RKO (cell line): ENCODE results near the gene MISP.
"Not testable (repeated sequence)": the region's sequence is repeated elsewhere in the genome, so short reads cannot be mapped to it uniquely, and the experiment has no call there.

Source experiments
- DNase-seq: peaks from one replicate; pipeline ENCODE4 v3.0.0-alpha.2; 2016; ENCODE audit warnings: low spot score

MISP gene

GRCh38 chr19:750640-751423, at the start of gene MISP:
MISP (plus strand) TSS chr19:751112; CDS start chr19:756947, 5,835 bp downstream.
- no peak for DNase-seq

GRCh38 chr19:702847-703246, 48.1 kb upstream of the MISP start:
- DNase-seq = not testable (repeated sequence)

GRCh38 chr19:703329-703650, 47.6 kb upstream of the MISP start:
- no peak for DNase-seq

GRCh38 chr19:703651-704446, 47.1 kb upstream of the MISP start:
- peak; percentile 70 for DNase-seq

GRCh38 chr19:704447-704741, 46.5 kb upstream of the MISP start:
- no peak for DNase-seq

- no peak for DNase-seq
Measured at GRCh38 chr19:708154-709143, 42.5 kb upstream of the MISP start, which contains the start of gene PALM. PALM (plus strand) TSS chr19:708935; CDS start chr19:709147, 212 bp downstream.

- DNase-seq = no peak
Measured at GRCh38 chr19:709196-709964, 41.5 kb upstream of the MISP start.

- no peak for DNase-seq
Measured at GRCh38 chr19:709965-710571, 40.8 kb upstream of the MISP start.

DNA sequence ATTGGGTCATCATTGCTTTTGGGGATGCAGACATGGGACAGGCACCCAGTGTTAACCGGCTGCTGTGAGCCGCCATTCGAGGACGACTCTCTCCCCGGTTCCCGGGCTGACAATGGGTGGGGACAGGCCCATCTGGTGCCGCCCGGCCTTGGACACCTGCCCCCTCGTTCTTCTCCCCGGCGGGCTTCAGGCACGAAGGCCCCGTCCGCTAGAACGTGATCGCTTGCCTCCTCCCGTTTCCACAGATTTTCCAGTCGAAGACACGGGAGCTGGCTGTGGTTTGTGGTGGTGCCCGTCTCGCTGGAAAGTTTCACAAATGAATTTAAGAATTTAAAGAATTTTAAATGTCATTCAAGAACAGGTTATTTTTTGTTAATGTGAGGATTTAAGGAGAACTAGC, 40.1 kb upstream of the MISP start:
- DNase-seq = no peak

DNA sequence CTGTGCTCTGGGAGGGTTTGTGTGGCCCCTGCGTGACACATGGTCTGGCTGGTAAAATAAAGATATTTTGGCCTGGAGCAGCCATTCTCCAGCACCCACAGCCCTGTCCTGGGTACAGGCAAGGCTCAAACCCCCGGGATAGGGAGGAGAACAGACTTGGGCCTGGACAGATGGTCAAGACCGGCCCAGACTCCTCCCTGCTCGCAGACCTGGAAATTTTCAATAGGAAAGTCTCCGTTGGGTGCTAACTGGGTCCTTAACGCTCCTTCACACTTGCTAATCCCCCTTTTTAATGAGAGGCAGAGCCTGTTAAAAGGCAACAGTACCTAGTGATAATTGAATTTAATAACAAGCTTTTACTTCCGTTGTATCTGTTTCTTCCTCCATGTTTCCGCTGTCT, 39.7 kb upstream of the MISP start:
- DNase-seq = no peak

GRCh38 chr19:715347-715746, 35.6 kb upstream of the MISP start:
- no peak for DNase-seq

GRCh38 chr19:718251-718951, 32.5 kb upstream of the MISP start:
- no peak for DNase-seq

- DNase-seq = no peak
Measured at GRCh38 chr19:718991-719512, 31.9 kb upstream of the MISP start.

DNA sequence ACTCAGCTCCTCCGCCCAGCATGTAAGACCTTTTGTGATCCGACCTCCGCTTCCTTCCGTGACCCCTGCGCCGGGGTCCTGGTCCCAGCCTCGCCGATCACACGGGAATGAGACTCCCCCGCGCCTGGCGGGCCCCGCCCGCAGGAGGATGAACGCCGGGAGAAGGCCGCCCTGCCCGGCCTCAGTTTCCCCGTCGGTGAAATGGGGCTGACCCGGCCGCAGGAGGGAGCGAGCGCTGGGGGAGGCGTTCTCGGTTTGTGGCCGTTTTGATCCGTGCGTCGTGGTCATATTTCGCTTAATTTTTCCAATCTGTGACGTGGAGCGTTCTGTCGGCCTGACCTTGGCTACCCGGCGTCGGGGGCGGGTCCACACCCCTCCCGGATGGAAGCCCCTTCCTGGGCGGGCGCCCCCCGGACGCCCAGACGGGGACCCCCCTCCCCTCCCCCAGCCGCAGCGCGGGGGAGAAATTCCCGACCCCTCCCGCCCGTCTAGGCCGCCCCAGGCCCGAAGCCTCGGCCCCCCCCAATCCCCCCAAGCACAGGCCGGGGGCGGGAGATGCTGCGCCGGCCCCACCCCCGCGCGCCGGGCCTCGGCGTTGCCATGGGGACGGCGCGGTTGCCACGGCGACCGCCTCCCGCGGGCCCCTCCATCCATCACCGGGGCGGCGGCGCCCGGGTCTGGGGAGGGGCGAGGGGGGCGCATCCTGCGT, 31.1 kb upstream of the MISP start:
- DNase-seq = no peak

- DNase-seq = no peak
Measured at GRCh38 chr19:720345-721160, 30.4 kb upstream of the MISP start.

GRCh38 chr19:722553-723101, 28.3 kb upstream of the MISP start:
- no peak for DNase-seq

GRCh38 chr19:723247-723646, 27.7 kb upstream of the MISP start:
- no peak for DNase-seq

GRCh38 chr19:723714-724113, 27.2 kb upstream of the MISP start:
- DNase-seq = no peak
